ENCODE measurements around the gene BTBD9.

DNA sequence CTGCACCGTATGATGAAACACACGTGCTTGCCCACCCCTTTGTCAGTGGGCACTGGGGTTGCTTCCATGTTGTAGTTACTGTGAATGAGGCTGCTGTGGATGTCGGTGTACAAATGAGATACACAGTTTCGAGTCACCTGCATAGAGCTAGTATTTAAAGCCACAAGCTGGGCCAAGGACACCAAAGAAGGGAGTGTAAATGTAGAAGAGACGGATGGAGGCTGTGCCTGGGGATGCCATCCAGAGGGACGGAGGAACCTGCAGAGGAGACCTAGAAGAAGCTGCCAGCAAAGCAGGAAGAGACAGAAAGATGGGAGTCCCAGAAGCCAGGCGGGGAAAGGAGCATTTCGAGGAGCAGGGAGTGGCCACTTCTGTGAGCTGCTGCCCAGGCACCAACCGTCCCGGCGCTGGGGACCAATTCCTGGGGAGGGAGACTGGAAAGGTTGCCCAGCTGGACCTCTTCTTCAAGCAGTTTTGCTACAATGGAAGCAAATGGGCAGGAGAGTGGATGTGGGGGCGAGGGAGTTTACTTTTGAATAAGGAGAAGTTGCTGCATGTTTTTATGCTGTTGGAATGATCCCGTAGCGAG lies 480.9 kb downstream of the BTBD9 start:
- TF ChIP-seq ETV6 (CRISPR knock-in tag; conservative IDR thresholded peaks at IDR 0.05) (no peak), POLR2A (IDR thresholded peaks at IDR 0.05; ENCODE audit: insufficient read depth in 1 of 2, low read depth in 2 of 2, low read length in 2 of 2) (no peak), SMARCE1 (IDR thresholded peaks at IDR 0.05; ENCODE audit: borderline replicate concordance) (no peak)
- TF ChIP-seq, protein P1, sequence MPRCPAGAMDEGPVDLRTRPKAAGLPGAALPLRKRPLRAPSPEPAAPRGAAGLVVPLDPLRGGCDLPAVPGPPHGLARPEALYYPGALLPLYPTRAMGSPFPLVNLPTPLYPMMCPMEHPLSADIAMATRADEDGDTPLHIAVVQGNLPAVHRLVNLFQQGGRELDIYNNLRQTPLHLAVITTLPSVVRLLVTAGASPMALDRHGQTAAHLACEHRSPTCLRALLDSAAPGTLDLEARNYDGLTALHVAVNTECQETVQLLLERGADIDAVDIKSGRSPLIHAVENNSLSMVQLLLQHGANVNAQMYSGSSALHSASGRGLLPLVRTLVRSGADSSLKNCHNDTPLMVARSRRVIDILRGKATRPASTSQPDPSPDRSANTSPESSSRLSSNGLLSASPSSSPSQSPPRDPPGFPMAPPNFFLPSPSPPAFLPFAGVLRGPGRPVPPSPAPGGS (CRISPR knock-in tag; IDR thresholded peaks at IDR 0.05) = no peak
